Gastroesophageal sphincter (tissue), 4 donors: ENCODE measurements around the gene FBXO3. TPM values are rescaled to one million over a fixed set of nuclear protein-coding genes. Genes with fewer than 3 reads are reported as not detected.

ENCODE experiments used
- ATAC-seq: fragments of 150-250 bp; one replicate; pipeline ENCODE4 v1.9.1; 2016; ENCODE audit warnings: mild to moderate bottlenecking, moderate library complexity
- H3K27ac ChIP-seq, 4 donors: fragments of 200-600 bp; sonication (generic) in 3 of 4; 1 replicate in 3 of 4; 2 replicates in 1 of 4; pipeline ENCODE4 v1.5.1; 2016 to 2019
- H3K27me3 ChIP-seq: fragments of 200-600 bp; sonication (generic); one replicate; pipeline ENCODE4 v1.5.1; 2019
- H3K36me3 ChIP-seq, 2 donors: fragments of 200-600 bp; sonication (generic); one replicate each; pipeline ENCODE4 v1.5.1; 2019; ENCODE audit warnings: control low read depth in 1 of 2
- H3K4me1 ChIP-seq, 3 donors: fragments of 200-600 bp; sonication (generic); 1 replicate in 2 of 3; 2 replicates in 1 of 3; pipeline ENCODE4 v1.5.1; 2016 to 2019; ENCODE audit warnings: control low read depth in 2 of 3
- H3K4me3 ChIP-seq, 2 donors: fragments of 200-600 bp; sonication (generic); one replicate each; pipeline ENCODE4 v1.5.1; 2019; ENCODE audit warnings: mild to moderate bottlenecking in 1 of 2, moderate library complexity in 1 of 2
- H3K9me3 ChIP-seq, 3 donors: fragments of 200-600 bp; sonication (generic); one replicate each; pipeline ENCODE4 v1.5.1; 2017 to 2019; ENCODE audit warnings: control low read depth in 2 of 3
- EP300 ChIP-seq: sonication (generic); formaldehyde crosslinking; IDR thresholded peaks from one replicate; pipeline ENCODE4 v1.6.1; 2017; ENCODE audit warnings: antibody characterized with exemption, mild to moderate bottlenecking
- POLR2A ChIP-seq, 2 donors: fragments of 450-650 bp; IDR thresholded peaks; one replicate each; pipeline ENCODE4 v1.6.1; 2017; ENCODE audit warnings: antibody characterized with exemption in 2 of 2, mild to moderate bottlenecking in 2 of 2, moderate library complexity in 1 of 2
- POLR2AphosphoS5 ChIP-seq: sonication (generic); formaldehyde crosslinking; IDR thresholded peaks from one replicate; pipeline ENCODE4 v1.6.1; 2017; ENCODE audit warnings: antibody characterized with exemption
- WGBS, 2 donors: methylation state at CpG; one replicate each; pipeline ENCODE4 v1.1.5; 2018; ENCODE audit warnings: low coverage in 1 of 2; 5-methylcytosine and 5-hydroxymethylcytosine counted together
- total RNA-seq, 4 donors: library from RNA; depleted of rRNA; stranded (reverse); fragments of >200 nt; gene quantifications; one replicate each; pipeline ENCODE4 v1.1.0, GENCODE V29; 2016
- TF ChIP-seq, protein P1 (sequence below), 4 experiments: fragments of 200-600 bp in 2 of 4; fragments of 450-650 bp in 2 of 4; sonication (generic) in 1 of 4; IDR thresholded peaks; one replicate each; pipeline ENCODE4 v1.5.1; 2017 to 2019; ENCODE audit warnings: antibody characterized with exemption in 4 of 4, mild to moderate bottlenecking in 2 of 4, moderate library complexity in 2 of 4

The FBXO3 gene
- total RNA-seq, 4 donors from 2014 or later, result 38.8 to 81.4 (median 55.7) TPM

DNA sequence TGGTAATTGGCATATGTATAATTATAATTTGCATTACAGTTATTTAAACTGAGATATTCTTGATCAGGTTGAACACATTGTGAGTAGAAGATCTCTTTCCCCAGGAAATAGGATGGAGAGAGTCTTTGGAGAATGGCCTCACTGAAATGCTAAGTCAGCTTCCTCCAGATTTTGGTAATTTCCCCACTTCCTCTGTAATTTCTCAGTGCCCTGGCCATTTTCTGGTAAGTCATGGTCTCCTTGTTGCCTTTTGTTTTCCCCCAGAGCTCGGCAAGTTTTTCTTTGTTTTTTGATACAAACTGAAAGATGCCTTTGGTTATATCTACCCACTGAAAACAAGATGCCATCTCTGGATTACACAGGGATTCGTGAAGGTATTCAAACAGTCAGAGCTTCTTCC, 12.8 kb upstream of the FBXO3 start:
- no peak overlapping the region for H3K27ac ChIP-seq
- no peaks in the 10 kb centered on the region for H3K4me1 ChIP-seq
- H3K27me3 ChIP-seq, result peaks cover 21% of the 10 kb centered on the region
- H3K9me3 ChIP-seq, result no peaks in the 10 kb centered on the region
- no peak overlapping the region for H3K4me3 ChIP-seq
- no peaks in the 10 kb centered on the region for H3K36me3 ChIP-seq
- 68 to 71% methylated on average over 2 of the region's 2 CpGs for WGBS, 2 donors
- no peak for ATAC-seq
- TF ChIP-seq, protein P1, sequence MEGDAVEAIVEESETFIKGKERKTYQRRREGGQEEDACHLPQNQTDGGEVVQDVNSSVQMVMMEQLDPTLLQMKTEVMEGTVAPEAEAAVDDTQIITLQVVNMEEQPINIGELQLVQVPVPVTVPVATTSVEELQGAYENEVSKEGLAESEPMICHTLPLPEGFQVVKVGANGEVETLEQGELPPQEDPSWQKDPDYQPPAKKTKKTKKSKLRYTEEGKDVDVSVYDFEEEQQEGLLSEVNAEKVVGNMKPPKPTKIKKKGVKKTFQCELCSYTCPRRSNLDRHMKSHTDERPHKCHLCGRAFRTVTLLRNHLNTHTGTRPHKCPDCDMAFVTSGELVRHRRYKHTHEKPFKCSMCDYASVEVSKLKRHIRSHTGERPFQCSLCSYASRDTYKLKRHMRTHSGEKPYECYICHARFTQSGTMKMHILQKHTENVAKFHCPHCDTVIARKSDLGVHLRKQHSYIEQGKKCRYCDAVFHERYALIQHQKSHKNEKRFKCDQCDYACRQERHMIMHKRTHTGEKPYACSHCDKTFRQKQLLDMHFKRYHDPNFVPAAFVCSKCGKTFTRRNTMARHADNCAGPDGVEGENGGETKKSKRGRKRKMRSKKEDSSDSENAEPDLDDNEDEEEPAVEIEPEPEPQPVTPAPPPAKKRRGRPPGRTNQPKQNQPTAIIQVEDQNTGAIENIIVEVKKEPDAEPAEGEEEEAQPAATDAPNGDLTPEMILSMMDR (IDR thresholded peaks at IDR 0.05), result no peak
- TF ChIP-seq POLR2A (IDR thresholded peaks at IDR 0.05), result no peak
- TF ChIP-seq POLR2AphosphoS5, result no peak
- no peak for TF ChIP-seq EP300

DNA sequence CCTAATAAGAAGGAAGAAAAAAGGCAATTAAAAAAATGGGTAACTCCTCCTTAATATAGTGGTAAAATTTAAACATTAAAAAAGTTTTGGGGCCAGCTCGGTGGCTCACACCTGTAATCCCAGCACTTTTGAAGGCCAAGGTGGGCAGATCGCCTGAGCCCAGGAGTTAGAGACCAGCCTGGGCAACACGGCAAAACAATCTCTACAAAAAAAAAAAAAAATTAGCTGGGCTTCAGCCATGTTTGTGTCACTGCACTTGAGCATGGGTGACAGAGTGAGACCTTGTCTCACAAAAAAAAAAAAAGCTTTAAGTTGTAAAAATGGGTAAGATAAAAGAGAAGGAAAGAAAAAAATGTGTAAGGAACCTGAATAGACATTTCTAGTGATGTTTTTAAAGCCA, 11.3 kb upstream of the FBXO3 start:
- TF ChIP-seq, protein P1 (IDR thresholded peaks at IDR 0.05), result no peak
- TF ChIP-seq EP300, result no peak
- no peak for TF ChIP-seq POLR2AphosphoS5
- TF ChIP-seq POLR2A (IDR thresholded peaks at IDR 0.05), result no peak
- H3K36me3 ChIP-seq, result no peaks in the 10 kb centered on the region
- WGBS, 2 donors, result 58 to 62% methylated on average over 1 to 2 of the region's 3 CpGs
- peaks cover 21% of the 10 kb centered on the region for H3K27me3 ChIP-seq
- no peak for ATAC-seq
- no peak overlapping the region for H3K4me3 ChIP-seq
- no peak overlapping the region for H3K27ac ChIP-seq
- no peaks in the 10 kb centered on the region for H3K9me3 ChIP-seq
- H3K4me1 ChIP-seq, result no peaks in the 10 kb centered on the region

DNA sequence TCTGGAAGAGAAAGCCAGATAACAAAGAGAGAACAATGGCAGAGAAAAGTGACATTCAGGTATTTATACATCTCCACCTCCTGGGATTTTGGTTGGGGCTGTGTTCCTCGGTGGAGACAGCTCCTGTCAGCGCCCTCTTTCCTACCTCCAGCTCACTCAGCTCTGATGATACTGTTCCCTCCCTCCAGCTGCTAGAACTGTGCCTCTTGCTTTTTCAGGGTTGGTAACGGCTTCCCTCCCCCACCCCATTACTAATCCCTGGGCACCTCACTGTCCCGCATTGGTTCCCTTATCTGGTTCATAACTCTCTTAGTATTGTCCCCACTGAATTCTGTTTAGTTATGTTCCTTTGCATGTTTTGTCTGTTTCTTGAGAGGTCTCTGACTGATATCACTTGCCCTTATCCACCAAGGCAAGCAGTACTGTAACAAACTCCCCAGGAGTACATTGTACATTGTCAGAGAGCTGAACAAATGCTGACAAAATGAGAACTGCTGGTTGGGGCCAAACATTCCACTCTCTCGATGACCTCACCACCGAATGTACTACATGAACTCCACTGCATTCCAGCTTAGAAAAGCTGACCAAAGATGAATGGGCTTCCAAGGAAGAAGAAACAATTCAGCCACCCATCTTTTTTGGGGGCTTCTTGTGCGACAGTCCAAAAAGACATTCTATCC, 5.7 kb upstream of the FBXO3 start:
- H3K36me3 ChIP-seq, result no peaks in the 10 kb centered on the region
- H3K4me3 ChIP-seq, result no peak overlapping the region
- TF ChIP-seq, protein P1 (IDR thresholded peaks at IDR 0.05), result no peak
- no peak for TF ChIP-seq POLR2A (IDR thresholded peaks at IDR 0.05)
- TF ChIP-seq POLR2AphosphoS5, result no peak
- TF ChIP-seq EP300, result no peak
- peaks cover 9% of the 10 kb centered on the region for H3K27me3 ChIP-seq
- H3K27ac ChIP-seq, result peak overlapping the region in 3 of 4 donors; percentile 18 to 59 (median 48)
- H3K4me1 ChIP-seq, result peaks cover 0 to 42% (median 15%) of the 10 kb centered on the region in 3 donors
- ATAC-seq, result peak; percentile 90
- WGBS, 2 donors, result 39 to 50% methylated on average over 6 to 7 of the region's 7 CpGs
- no peaks in the 10 kb centered on the region for H3K9me3 ChIP-seq

DNA sequence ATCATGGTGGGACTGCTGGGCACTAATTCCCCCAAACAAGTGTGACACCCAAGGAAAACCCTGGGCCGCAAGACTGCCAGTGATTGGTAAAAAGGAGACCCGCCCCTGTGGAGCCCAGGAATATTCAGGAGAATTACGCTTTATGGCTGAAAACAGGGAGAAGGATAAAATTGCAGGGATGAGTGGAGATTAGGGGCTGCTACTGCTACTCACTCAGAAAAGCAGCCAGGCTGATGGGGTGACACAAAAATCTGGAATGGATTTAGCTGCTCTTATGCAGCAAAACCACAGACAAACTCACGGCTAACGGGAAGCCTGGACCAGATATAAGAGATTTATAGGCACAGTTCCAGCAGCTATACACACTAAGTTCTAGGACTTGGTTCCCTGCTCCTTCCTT, 4.4 kb upstream of the FBXO3 start:
- 33 to 80% methylated on average over 2 to 4 of the region's 5 CpGs for WGBS, 2 donors
- TF ChIP-seq, protein P1 (IDR thresholded peaks at IDR 0.05), result no peak
- TF ChIP-seq POLR2A (IDR thresholded peaks at IDR 0.05) (no peak), POLR2AphosphoS5 (no peak), EP300 (no peak)
- Histone ChIP-seq H3K4me1 (peaks cover 0 to 45% (median 15%) of the 10 kb centered on the region in 3 donors), H3K27ac (no peak overlapping the region), H3K27me3 (peaks cover 6% of the 10 kb centered on the region), H3K4me3 (no peak overlapping the region), H3K36me3 (no peaks in the 10 kb centered on the region), H3K9me3 (no peaks in the 10 kb centered on the region)
- no peak for ATAC-seq

DNA sequence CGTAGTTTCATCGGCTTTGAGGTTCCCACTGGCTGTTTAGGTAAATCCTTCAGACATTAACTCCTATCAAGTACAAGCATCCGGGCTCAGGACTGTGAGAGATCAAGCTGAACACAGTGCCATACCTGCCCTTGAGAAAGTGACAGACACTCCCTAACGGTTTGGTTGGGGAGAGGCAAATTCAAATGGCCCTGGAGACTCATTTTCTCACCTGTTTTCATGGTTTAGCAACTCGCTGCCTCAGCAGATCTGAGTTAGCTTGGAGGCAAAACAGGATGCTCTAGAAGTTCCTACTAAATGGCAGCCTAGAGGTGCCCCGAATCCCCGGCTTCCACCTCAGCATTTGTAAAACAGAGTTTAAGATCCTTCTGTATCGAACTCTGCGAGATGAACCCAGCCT, 3.6 kb upstream of the FBXO3 start:
- peaks cover 6% of the 10 kb centered on the region for H3K27me3 ChIP-seq
- no peaks in the 10 kb centered on the region for H3K36me3 ChIP-seq
- H3K4me1 ChIP-seq, result peaks cover 0 to 52% (median 19%) of the 10 kb centered on the region in 3 donors
- ATAC-seq, result no peak
- H3K4me3 ChIP-seq, result no peak overlapping the region
- no peak overlapping the region for H3K27ac ChIP-seq
- no peak for TF ChIP-seq EP300
- no peak for TF ChIP-seq POLR2AphosphoS5
- TF ChIP-seq, protein P1 (IDR thresholded peaks at IDR 0.05), result no peak
- TF ChIP-seq POLR2A (IDR thresholded peaks at IDR 0.05), result no peak
- no peaks in the 10 kb centered on the region for H3K9me3 ChIP-seq
- 76 to 87% methylated on average over 5 to 7 of the region's 9 CpGs for WGBS, 2 donors
